H1 (cell line): Measurements from ENCODE around the gene GPT2. TPM values are rescaled to one million over a fixed set of nuclear protein-coding genes. Genes with fewer than 3 reads are reported as not detected.

Experiments
- CTCF ChIA-PET: fragments of 300-600 bp; sonication (Branson Sonifier 250); formaldehyde crosslinking; loops from one replicate; lab custom pipeline; 2021; ENCODE audit not compliant: partially characterized antibody; lab: Charles Lee
- POLR2A ChIA-PET: fragments of 300-600 bp; sonication (Branson Sonifier 250); formaldehyde crosslinking; loops from one replicate; lab custom pipeline; 2021; ENCODE audit warnings: inconsistent platforms; ENCODE audit not compliant: partially characterized antibody; lab: Charles Lee
- DNase-seq, 2 experiments: peaks; one replicate each; pipeline versions ENCODE4 v3.0.0 to v3.0.0-alpha.2; 2010 to 2022; ENCODE audit warnings: low spot score in 2 of 2, low read depth in 1 of 2, mixed read lengths in 1 of 2
- FAIRE-seq: peaks from 2 replicates; lab custom pipeline; 2011; peaks lifted over from hg19 to GRCh38; lab: Jason Lieb, UNC
- H2AFZ ChIP-seq: 2 replicates; pipeline ENCODE4 v1.8.1; 2012; ENCODE audit warnings: low read length, inconsistent platforms
- H2AK5ac ChIP-seq: 2 replicates; pipeline ENCODE4 v1.6.1; 2013; ENCODE audit warnings: low read depth, low read length
- H2BK120ac ChIP-seq: replicated peaks from 2 replicates; pipeline ENCODE3; 2013; ENCODE audit warnings: low read depth, low read length, inconsistent platforms
- H2BK12ac ChIP-seq: 2 replicates; pipeline ENCODE4 v1.6.1; 2013; ENCODE audit warnings: low read depth, low read length
- H2BK15ac ChIP-seq: 2 replicates; pipeline ENCODE4 v1.6.1; 2013; ENCODE audit warnings: low read length
- H2BK20ac ChIP-seq: 2 replicates; pipeline ENCODE4 v1.6.1; 2013; ENCODE audit warnings: low read length
- H2BK5ac ChIP-seq: 2 replicates; pipeline ENCODE4 v1.6.1; 2013; ENCODE audit warnings: low read depth, low read length
- H3K14ac ChIP-seq: 2 replicates; pipeline ENCODE4 v1.6.1; 2013; ENCODE audit warnings: inconsistent platforms; ENCODE audit not compliant: insufficient read length
- H3K18ac ChIP-seq: 2 replicates; pipeline ENCODE4 v1.6.1; 2013; ENCODE audit warnings: low read length; ENCODE audit errors: extremely low read depth
- H3K23ac ChIP-seq: 2 replicates; pipeline ENCODE4 v1.6.1; 2013; ENCODE audit warnings: inconsistent platforms; ENCODE audit not compliant: insufficient read length
- H3K23me2 ChIP-seq: 2 replicates; pipeline ENCODE4 v1.6.1; 2013; ENCODE audit warnings: low read depth, low read length
- H3K27ac ChIP-seq: 2 replicates; pipeline ENCODE4 v1.6.1; 2011; ENCODE audit warnings: low read depth, low read length, inconsistent platforms
- H3K27me3 ChIP-seq, 4 experiments: replicated peaks in 1 of 4; 1 replicate in 1 of 4; 2 replicates in 3 of 4; pipeline versions ENCODE4 v1.6.1 to v1.8.1; 2011 to 2013; ENCODE audit warnings: low read length in 3 of 4, mild to moderate bottlenecking in 3 of 4, inconsistent platforms in 2 of 4, mixed read lengths in 2 of 4, moderate library complexity in 1 of 4; ENCODE audit not compliant: control insufficient read depth in 3 of 4, insufficient read depth in 3 of 4; ENCODE audit errors: extremely low read depth in 1 of 4
- H3K36me3 ChIP-seq, 4 experiments: 2 replicates each; pipeline versions ENCODE4 v1.6.1 to v1.8.1; 2011 to 2013; ENCODE audit warnings: mild to moderate bottlenecking in 4 of 4, low read length in 3 of 4, moderate library complexity in 2 of 4, control low read depth in 1 of 4, inconsistent platforms in 1 of 4; ENCODE audit not compliant: insufficient read depth in 4 of 4, control insufficient read depth in 2 of 4
- H3K4ac ChIP-seq: replicated peaks from 2 replicates; pipeline ENCODE3; 2013; ENCODE audit warnings: low read length, low read depth, mixed read lengths, inconsistent platforms; ENCODE audit not compliant: insufficient read length
- H3K4me1 ChIP-seq, 4 experiments: replicated peaks in 1 of 4; 1 replicate in 1 of 4; 2 replicates in 3 of 4; pipeline versions ENCODE4 v1.6.1 to v1.8.1; 2011 to 2013; ENCODE audit warnings: low read length in 3 of 4, inconsistent platforms in 2 of 4, mixed read lengths in 1 of 4; ENCODE audit not compliant: insufficient read depth in 4 of 4, control insufficient read depth in 3 of 4
- H3K4me2 ChIP-seq, 2 experiments: 2 replicates each; pipeline versions ENCODE4 v1.6.1 to v1.8.1; 2011 to 2013; ENCODE audit warnings: low read depth in 2 of 2, low read length in 2 of 2, control low read depth in 1 of 2, inconsistent platforms in 1 of 2, mild to moderate bottlenecking in 1 of 2; ENCODE audit not compliant: insufficient read depth in 1 of 2
- H3K4me3 ChIP-seq, 4 experiments: fragments of 200-600, 300-600 bp in 1 of 4; sonication (generic), shearing (Covaris generic), sonication (Bioruptor Twin) in 1 of 4; 2 replicates each; pipeline versions ENCODE4 v1.5.1 to v1.8.1; 2011 to 2016; ENCODE audit warnings: low read length in 4 of 4, low read depth in 3 of 4, control low read depth in 2 of 4, inconsistent platforms in 2 of 4, mild to moderate bottlenecking in 2 of 4, mixed read lengths in 1 of 4, moderate library complexity in 1 of 4; ENCODE audit not compliant: insufficient read depth in 2 of 4; ENCODE audit errors: extremely low read depth in 1 of 4
- H3K56ac ChIP-seq: replicated peaks from 2 replicates; pipeline ENCODE3; 2013; ENCODE audit warnings: low read depth, mild to moderate bottlenecking, mixed read lengths, low read length, inconsistent platforms; ENCODE audit not compliant: insufficient read length
- H3K79me1 ChIP-seq: 2 replicates; pipeline ENCODE4 v1.6.1; 2013; ENCODE audit warnings: low read depth, low read length, control low read depth
- H3K79me2 ChIP-seq, 2 experiments: 2 replicates each; pipeline versions ENCODE4 v1.6.1 to v1.8.1; 2012 to 2013; ENCODE audit warnings: low read length in 2 of 2, mild to moderate bottlenecking in 2 of 2, inconsistent platforms in 1 of 2; ENCODE audit not compliant: insufficient read depth in 2 of 2, control insufficient read depth in 1 of 2
- H3K9ac ChIP-seq, 4 experiments: replicated peaks in 1 of 4; 1 replicate in 1 of 4; 2 replicates in 3 of 4; pipeline versions ENCODE4 v1.6.1 to v1.8.1; 2011 to 2013; ENCODE audit warnings: low read depth in 3 of 4, low read length in 3 of 4, control low read depth in 2 of 4, mild to moderate bottlenecking in 2 of 4, moderate library complexity in 2 of 4, inconsistent platforms in 1 of 4; ENCODE audit errors: extremely low read depth in 1 of 4
- H3K9me3 ChIP-seq, 2 experiments: 2 replicates each; pipeline versions ENCODE4 v1.6.1 to v1.8.1; 2012 to 2013; ENCODE audit warnings: mild to moderate bottlenecking in 2 of 2, moderate library complexity in 2 of 2, control low read depth in 1 of 2, inconsistent platforms in 1 of 2, low read depth in 1 of 2, low read length in 1 of 2, mixed read lengths in 1 of 2; ENCODE audit not compliant: insufficient read depth in 2 of 2
- H4K20me1 ChIP-seq, 2 experiments: replicated peaks in 1 of 2; 2 replicates each; pipeline versions ENCODE3 to v1.8.1; 2011 to 2013; ENCODE audit warnings: inconsistent platforms in 2 of 2, low read length in 2 of 2, mild to moderate bottlenecking in 1 of 2; ENCODE audit not compliant: insufficient read depth in 2 of 2, control insufficient read depth in 1 of 2
- H4K5ac ChIP-seq: 2 replicates; pipeline ENCODE4 v1.6.1; 2013; ENCODE audit warnings: low read length, low read depth, mixed read lengths, inconsistent platforms; ENCODE audit not compliant: insufficient read length
- H4K8ac ChIP-seq: 2 replicates; pipeline ENCODE4 v1.8.0; 2013; ENCODE audit warnings: mild to moderate bottlenecking, moderate library complexity, low read length, inconsistent platforms; ENCODE audit not compliant: insufficient read depth; ENCODE audit errors: extremely low read depth
- H4K91ac ChIP-seq: replicated peaks from 2 replicates; pipeline ENCODE3; 2013; ENCODE audit warnings: low read length, mixed read lengths, inconsistent platforms; ENCODE audit not compliant: insufficient read length
- HDAC2 ChIP-seq, 2 experiments: fragments of 300-600 bp in 1 of 2; sonication (generic) in 1 of 2; IDR thresholded peaks; 2 replicates each; pipeline ENCODE4 v1.6.1; 2011 to 2012; ENCODE audit warnings: low read depth in 2 of 2, low read length in 2 of 2, mild to moderate bottlenecking in 2 of 2, moderate library complexity in 2 of 2, borderline replicate concordance in 1 of 2, inconsistent platforms in 1 of 2
- KDM5A ChIP-seq: fragments of 200-600 bp; IDR thresholded peaks from 2 replicates; pipeline ENCODE4 v1.7.1; 2012; ENCODE audit warnings: mild to moderate bottlenecking, low read length, inconsistent platforms, mixed read lengths
- SIN3A ChIP-seq, 2 experiments: IDR thresholded peaks in 1 of 2; conservative IDR thresholded peaks in 1 of 2; 2 replicates each; pipeline ENCODE4 v1.6.1; 2011 to 2012; ENCODE audit warnings: low read length in 2 of 2, improper control_type of control experiment in 1 of 2, low read depth in 1 of 2, mild to moderate bottlenecking in 1 of 2
- TEAD4 ChIP-seq: IDR thresholded peaks from 2 replicates; pipeline ENCODE4 v1.6.1; 2012; ENCODE audit warnings: low read depth, low read length, inconsistent platforms, mixed read lengths
- WGBS, 2 experiments: shearing (Covaris generic) in 1 of 2; methylation state at CpG; one replicate each; pipeline versions ENCODE4 v1.1.6 to v1.1.7; 2013 to 2015; ENCODE audit warnings: low lambda C conversion rate in 2 of 2, mixed read lengths in 2 of 2, inconsistent platforms in 1 of 2, low coverage in 1 of 2, missing lambda C conversion rate in 1 of 2; ENCODE audit not compliant: insufficient replicate concordance in 2 of 2, insufficient coverage in 1 of 2, insufficient read length in 1 of 2; ENCODE audit errors: extremely low coverage in 1 of 2, missing lambda C conversion rate in 1 of 2; 5-methylcytosine and 5-hydroxymethylcytosine counted together
- polyA plus RNA-seq, 7 experiments: library from polyadenylated mRNA; depleted of rRNA in 3 of 7; stranded (reverse) in 5 of 7; unstranded in 2 of 7; fragments of >200 nt in 5 of 7; fragments of 200-250 nt in 2 of 7; gene quantifications; 1 replicate in 5 of 7; 2 replicates in 1 of 7; 4 replicates in 1 of 7; pipeline versions ENCODE4 v1.2.1 to v1.2.3, GENCODE V29; 2011 to 2013; ENCODE audit warnings: missing spikeins in 2 of 7, mixed read lengths in 2 of 7
- total RNA-seq: library from RNA; stranded (reverse); fragmentation: NEBNext Ultra II Directional; extraction: Animal tissue kit (Norgen Biotek cat#: 25700); gene quantifications from 2 replicates; pipeline ENCODE4 v1.2.1, GENCODE V29; 2021

The GPT2 gene
- total and polyA plus RNA-seq, 2 of the 8 experiments (the other 6 are each of a cell fraction or from before 2014, with no cell fraction given): 71.6 to 94.1 TPM

GRCh38 chr16:46968063-46968435 is 83.9 kb downstream of the GPT2 start:
- Histone ChIP-seq H3K36me3 (peaks cover 31 to 92% (median 53%) of the 10 kb centered on the region in 4 experiments), H2BK120ac (no peak overlapping the region), H3K4ac (no peak overlapping the region), H3K9ac (no peak overlapping the region), H3K79me1 (peaks cover 7% of the 10 kb centered on the region), H4K91ac (no peak overlapping the region), H4K8ac (no peak overlapping the region), H3K27ac (no peak overlapping the region), H2BK12ac (no peak overlapping the region), H3K23ac (no peak overlapping the region), H3K4me2 (no peak overlapping the region), H4K20me1 (peaks cover 0 to 4% of the 10 kb centered on the region in 2 experiments), H2BK20ac (no peak overlapping the region), H2AK5ac (no peak overlapping the region), H3K14ac (no peak overlapping the region), H3K4me3 (no peak overlapping the region), H3K18ac (no peak overlapping the region), H3K4me1 (peaks cover 2 to 5% (median 3%) of the 10 kb centered on the region in 4 experiments; a peak in 4 of 7 replicates), H2BK15ac (no peak overlapping the region), H3K9me3 (no peaks in the 10 kb centered on the region), H4K5ac (no peak overlapping the region), H3K27me3 (no peaks in the 10 kb centered on the region), H2BK5ac (no peak overlapping the region), H3K56ac (no peak overlapping the region), H3K23me2 (peaks cover 5% of the 10 kb centered on the region), H2AFZ (no peak overlapping the region), H3K79me2 (peaks cover 6 to 65% of the 10 kb centered on the region in 2 experiments)
- WGBS, 2 experiments: 91% methylated on average over 2 of the region's 2 CpGs; no CpG with 5 or more reads in 1 of the 2 experiments
- TF ChIP-seq KDM5A (no peak), SIN3A (conservative IDR thresholded peaks at IDR 0.05 in 1 of 2, IDR thresholded peaks at IDR 0.05 in 1 of 2; ENCODE audit: low read depth in 1 of 2, low read length in 2 of 2) (no peak), TEAD4 (no peak), HDAC2 (IDR thresholded peaks at IDR 0.05; ENCODE audit: borderline replicate concordance in 1 of 2, low read depth in 2 of 2, low read length in 2 of 2) (no peak)
- no peak for DNase-seq
- ChIA-PET POLR2A (interaction anchor here (3.3 kb wide), 1 partner anchor 11 kb away, joined by 13 read pairs; no protein-coding TSS in a partner anchor), CTCF (interaction anchor here (1.3 kb wide), 1 partner anchor 69 kb away, joined by 4 read pairs; no protein-coding TSS in a partner anchor)
- FAIRE-seq: no peak
